HTR-8/SVneo (cell line): ENCODE measurements around the gene BPIFB2.
"Not testable (repeated sequence)": the region's sequence is repeated elsewhere in the genome, so short reads cannot be mapped to it uniquely, and the experiment has no call there.

ENCODE experiments used
- DNase-seq: peaks from one replicate; pipeline ENCODE4 v3.0.0; 2011; ENCODE audit warnings: low spot score, mixed read lengths; ENCODE audit not compliant: insufficient read length
- FAIRE-seq: peaks from 2 replicates; lab custom pipeline; 2011; peaks lifted over from hg19 to GRCh38; lab: Jason Lieb, UNC

Gene BPIFB2

DNA sequence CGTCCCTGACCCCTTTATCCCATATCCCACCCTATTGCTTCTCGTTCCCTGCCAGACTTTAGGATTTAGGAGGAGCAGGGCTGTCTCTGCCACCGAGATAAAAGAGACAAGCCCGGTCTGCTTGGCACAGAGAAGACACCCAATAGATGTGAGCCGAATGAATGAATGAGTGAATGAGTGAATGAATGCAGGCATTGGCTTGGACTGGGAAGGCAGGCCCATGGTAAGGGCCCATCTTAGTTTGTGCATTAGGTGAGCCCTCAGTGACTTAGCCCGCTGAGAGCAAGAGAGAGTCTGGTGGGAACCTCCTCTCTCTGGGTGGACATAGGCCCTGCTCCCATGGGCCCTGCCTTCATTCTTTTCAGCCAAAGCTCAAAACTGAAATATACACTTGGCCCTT is 23.1 kb downstream of the BPIFB2 start:
- FAIRE-seq (no peak), DNase-seq (no peak)

- FAIRE-seq (no peak), DNase-seq (no peak)
These were observed 24.0 kb downstream of the BPIFB2 start, which contains the start of gene BPIFB6 for GRCh38 chr20:33031531-33031930. BPIFB6 (plus strand) TSS chr20:33031648; CDS start chr20:33031648, 0 bp downstream.

DNA sequence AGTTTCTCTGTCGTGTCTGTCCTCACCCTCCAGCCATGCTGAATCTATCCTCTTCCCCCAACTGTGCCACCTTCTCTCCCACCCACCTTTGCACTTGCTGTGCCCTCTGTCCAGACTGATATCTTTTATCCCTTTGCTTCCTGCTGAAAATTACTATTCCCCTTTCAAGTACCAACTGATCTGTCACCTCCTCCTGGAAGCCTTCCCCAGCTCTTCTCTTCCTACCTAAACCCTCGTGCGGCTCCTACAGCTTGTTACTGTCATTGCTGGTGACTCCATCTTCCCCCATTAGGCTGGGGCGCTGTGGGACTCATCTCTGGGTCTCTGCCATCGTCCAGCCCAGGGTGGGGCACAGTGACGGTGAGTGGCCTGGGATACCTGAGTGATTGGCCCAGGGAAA is 25.1 kb downstream of the BPIFB2 start:
- DNase-seq (no peak), FAIRE-seq (no peak)

- FAIRE-seq (no peak), DNase-seq (no peak)
These were observed 25.9 kb downstream of the BPIFB2 start for GRCh38 chr20:33033381-33033780.

DNA sequence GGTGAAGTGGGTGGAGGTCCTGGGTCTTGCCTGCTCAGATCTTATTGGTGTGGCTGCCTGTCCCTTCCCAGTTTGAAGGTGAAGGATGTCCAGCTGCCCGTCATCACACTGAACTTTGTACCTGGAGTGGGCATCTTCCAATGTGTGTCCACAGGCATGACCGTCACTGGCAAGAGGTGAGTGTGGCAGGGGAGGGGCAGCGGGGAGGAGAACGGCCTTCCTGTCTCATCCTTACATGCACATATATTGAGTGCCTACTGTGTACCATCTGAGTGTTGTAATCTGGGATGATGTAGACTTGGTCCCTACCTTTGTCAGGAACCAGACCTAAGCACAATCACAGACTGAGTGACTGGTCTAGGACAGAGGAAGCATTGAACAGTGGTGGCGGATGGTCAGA is 26.6 kb downstream of the BPIFB2 start:
- FAIRE-seq (peak; percentile 44), DNase-seq (no peak)

DNA sequence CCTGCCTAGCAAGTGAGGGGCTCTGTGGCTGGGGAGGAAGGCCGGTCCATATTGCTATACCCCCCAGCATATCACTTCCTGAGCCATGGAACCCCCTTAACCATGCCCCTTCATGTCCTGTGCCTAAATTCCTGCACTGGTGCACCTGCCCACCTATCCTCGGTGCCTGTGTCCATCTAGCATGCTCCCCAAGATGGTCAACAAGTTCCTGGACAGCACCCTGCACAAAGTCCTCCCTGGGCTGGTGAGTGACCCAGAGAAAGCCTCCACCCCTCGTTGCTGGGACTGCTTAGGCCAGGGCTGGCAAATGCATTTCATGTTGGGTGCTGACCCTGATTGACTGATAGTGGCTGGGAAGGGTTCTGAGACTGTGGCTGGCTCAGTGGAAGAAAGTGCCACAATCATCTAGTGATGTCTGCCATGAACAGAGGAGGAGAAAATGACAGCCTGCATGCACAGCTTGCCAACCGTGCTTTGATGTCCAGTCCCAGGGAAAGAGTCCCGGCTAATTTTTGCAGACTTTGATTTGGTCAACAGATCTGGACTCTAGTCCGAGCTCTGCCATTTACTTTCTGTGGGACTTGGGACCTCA is 27.5 kb downstream of the BPIFB2 start:
- no peak for FAIRE-seq
- DNase-seq, result no peak

- DNase-seq (no peak), FAIRE-seq (no peak)
These were observed 30.0 kb downstream of the BPIFB2 start for GRCh38 chr20:33037456-33037855.

DNA sequence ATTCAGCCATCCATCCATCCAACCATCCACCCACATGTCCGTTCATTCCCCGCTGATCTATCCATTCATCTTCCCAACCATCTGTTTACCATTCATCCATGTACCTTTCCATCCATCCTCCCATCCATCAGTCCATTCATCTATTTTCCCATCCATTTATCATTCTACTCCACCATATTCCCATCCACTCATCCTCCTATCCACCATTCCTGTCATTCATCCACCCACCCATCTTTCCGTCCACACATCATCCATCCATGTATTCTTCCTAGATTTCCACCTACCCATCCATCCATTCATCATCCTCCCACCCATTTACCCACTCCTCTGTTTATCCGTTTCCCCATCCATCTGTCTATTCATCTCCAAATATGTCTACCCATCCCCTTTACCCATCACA is 30.7 kb downstream of the BPIFB2 start:
- FAIRE-seq (no peak), DNase-seq (no peak)

- no peak for DNase-seq
- FAIRE-seq, result no peak
These were observed 34.9 kb downstream of the BPIFB2 start for GRCh38 chr20:33042430-33042829.

- FAIRE-seq, result no peak
- DNase-seq, result no peak
These were observed 35.7 kb downstream of the BPIFB2 start for GRCh38 chr20:33042983-33043730.

DNA sequence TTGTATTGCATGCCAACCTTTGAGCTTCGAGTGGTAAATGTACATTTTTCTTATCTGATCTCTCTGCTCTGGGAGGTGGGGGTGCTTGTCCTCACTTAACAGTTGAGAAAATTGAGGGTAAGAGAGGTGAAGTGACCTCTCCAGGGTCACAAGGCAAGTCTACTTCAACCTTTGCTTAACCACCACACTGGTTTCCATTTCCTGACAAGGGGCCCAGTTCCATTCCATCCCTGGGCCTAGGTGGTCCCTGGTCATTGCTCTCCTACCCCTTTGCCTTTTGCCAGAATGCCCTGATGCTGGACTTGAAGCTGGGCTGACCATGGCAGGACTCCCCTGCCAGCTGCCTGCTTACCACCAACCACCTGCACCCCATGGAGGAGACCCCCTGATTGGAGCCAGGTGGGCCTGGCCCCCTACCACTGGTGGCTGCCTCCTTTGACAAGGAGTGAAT is 36.3 kb downstream of the BPIFB2 start:
- FAIRE-seq (no peak), DNase-seq (no peak)

DNA sequence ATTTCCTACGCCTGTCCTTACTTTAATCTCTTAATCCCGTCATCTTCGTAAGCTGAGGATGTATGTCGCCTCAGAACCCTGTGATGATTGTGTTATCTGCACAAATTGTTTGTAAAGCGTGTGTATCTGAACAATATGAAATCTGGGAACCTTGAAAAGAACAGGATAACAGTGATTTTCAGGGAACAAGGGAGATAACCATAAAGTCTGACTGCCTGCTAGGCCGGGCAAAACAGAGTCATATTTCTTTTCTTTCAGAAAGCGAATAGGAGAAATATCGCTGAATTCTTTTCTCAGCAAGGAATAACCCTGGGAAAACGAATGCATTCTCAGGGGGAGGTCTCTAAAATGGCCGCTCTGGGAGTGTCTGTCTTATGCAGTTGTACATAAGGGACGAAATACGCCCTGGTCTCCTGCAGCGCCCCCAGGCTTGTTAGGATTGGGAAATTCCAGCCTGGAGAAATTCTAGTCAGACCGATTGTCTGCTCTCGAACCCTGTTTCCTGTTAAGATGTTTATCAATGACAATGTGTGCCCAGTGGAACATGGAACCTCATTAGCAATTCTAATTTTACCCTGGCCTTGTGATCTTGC is 37.7 kb downstream of the BPIFB2 start:
- DNase-seq, FAIRE-seq: not testable (repeated sequence)

- no peak for FAIRE-seq
- no peak for DNase-seq
These were observed 38.9 kb downstream of the BPIFB2 start for GRCh38 chr20:33046412-33046811.

DNA sequence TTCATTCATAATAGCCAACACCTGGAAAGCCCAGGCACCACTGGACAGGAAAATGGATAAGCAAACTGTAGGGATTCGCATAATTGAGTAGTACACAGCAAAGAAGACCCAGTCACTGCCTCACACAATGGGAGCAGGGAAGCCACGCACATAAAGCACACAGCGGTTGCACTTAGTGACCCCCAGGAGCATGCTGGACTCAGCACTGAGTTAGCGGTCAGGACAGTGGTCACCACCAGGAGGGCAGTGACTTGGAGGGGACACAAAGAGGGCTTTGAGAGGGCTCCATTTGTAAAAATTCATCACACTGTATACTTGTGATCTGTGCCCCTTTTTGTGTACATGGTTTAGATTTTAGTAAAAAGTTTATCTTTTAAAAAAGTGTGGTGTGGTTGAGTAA is 43.8 kb downstream of the BPIFB2 start:
- DNase-seq (no peak), FAIRE-seq (no peak)

- DNase-seq (no peak), FAIRE-seq (no peak)
These were observed 46.0 kb downstream of the BPIFB2 start, which contains the start of gene BPIFB3 for GRCh38 chr20:33053291-33054106. BPIFB3 (plus strand) TSS chr20:33053903; CDS start chr20:33055436, 1,533 bp downstream.

GRCh38 chr20:33054381-33054780 is 46.9 kb downstream of the BPIFB2 start:
- DNase-seq (no peak), FAIRE-seq (no peak)

GRCh38 chr20:33054791-33055190 is 47.3 kb downstream of the BPIFB2 start:
- DNase-seq (no peak), FAIRE-seq (no peak)

GRCh38 chr20:33059136-33059535 is 51.6 kb downstream of the BPIFB2 start:
- FAIRE-seq (no peak), DNase-seq (no peak)

- no peak for DNase-seq
- no peak for FAIRE-seq
These were observed 52.4 kb downstream of the BPIFB2 start for GRCh38 chr20:33059741-33060390.

DNA sequence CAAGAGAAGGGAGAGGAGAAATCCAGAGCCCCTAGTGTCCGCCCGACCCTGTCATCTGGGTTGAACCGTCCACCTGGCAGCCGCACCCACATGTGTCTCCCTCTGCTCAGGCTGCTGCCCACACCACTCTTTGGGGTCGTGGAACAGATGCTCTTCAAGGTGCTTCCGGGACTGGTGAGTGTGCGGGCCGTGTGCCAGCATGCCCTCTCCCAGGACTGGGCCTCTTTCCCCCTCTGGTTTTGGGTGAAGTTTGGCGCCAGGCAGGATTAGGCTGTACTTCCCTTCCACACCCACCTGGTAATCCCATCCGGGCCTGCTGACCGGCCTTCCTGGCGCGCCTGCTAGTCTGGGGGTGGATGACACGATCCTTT is 54.1 kb downstream of the BPIFB2 start:
- DNase-seq, result no peak
- no peak for FAIRE-seq
